H1 (cell line): ENCODE data around the gene GSG1L. TPM values are rescaled to one million over a fixed set of nuclear protein-coding genes. Genes with fewer than 3 reads are reported as not detected.

Experiments
- CTCF ChIA-PET: fragments of 300-600 bp; sonication (Branson Sonifier 250); formaldehyde crosslinking; loops from one replicate; lab custom pipeline; 2021; ENCODE audit not compliant: partially characterized antibody; lab: Charles Lee
- POLR2A ChIA-PET: fragments of 300-600 bp; sonication (Branson Sonifier 250); formaldehyde crosslinking; loops from one replicate; lab custom pipeline; 2021; ENCODE audit warnings: inconsistent platforms; ENCODE audit not compliant: partially characterized antibody; lab: Charles Lee
- DNase-seq, 2 experiments: peaks; one replicate each; pipeline versions ENCODE4 v3.0.0 to v3.0.0-alpha.2; 2010 to 2022; ENCODE audit warnings: low spot score in 2 of 2, low read depth in 1 of 2, mixed read lengths in 1 of 2
- FAIRE-seq: peaks from 2 replicates; lab custom pipeline; 2011; peaks lifted over from hg19 to GRCh38; lab: Jason Lieb, UNC
- H2AFZ ChIP-seq: 2 replicates; pipeline ENCODE4 v1.8.1; 2012; ENCODE audit warnings: low read length, inconsistent platforms
- H2AK5ac ChIP-seq: 2 replicates; pipeline ENCODE4 v1.6.1; 2013; ENCODE audit warnings: low read depth, low read length
- H2BK120ac ChIP-seq: replicated peaks from 2 replicates; pipeline ENCODE3; 2013; ENCODE audit warnings: low read depth, low read length, inconsistent platforms
- H2BK12ac ChIP-seq: 2 replicates; pipeline ENCODE4 v1.6.1; 2013; ENCODE audit warnings: low read depth, low read length
- H2BK15ac ChIP-seq: 2 replicates; pipeline ENCODE4 v1.6.1; 2013; ENCODE audit warnings: low read length
- H2BK20ac ChIP-seq: 2 replicates; pipeline ENCODE4 v1.6.1; 2013; ENCODE audit warnings: low read length
- H2BK5ac ChIP-seq: 2 replicates; pipeline ENCODE4 v1.6.1; 2013; ENCODE audit warnings: low read depth, low read length
- H3K14ac ChIP-seq: 2 replicates; pipeline ENCODE4 v1.6.1; 2013; ENCODE audit warnings: inconsistent platforms; ENCODE audit not compliant: insufficient read length
- H3K18ac ChIP-seq: 2 replicates; pipeline ENCODE4 v1.6.1; 2013; ENCODE audit warnings: low read length; ENCODE audit errors: extremely low read depth
- H3K23ac ChIP-seq: 2 replicates; pipeline ENCODE4 v1.6.1; 2013; ENCODE audit warnings: inconsistent platforms; ENCODE audit not compliant: insufficient read length
- H3K23me2 ChIP-seq: 2 replicates; pipeline ENCODE4 v1.6.1; 2013; ENCODE audit warnings: low read depth, low read length
- H3K27ac ChIP-seq: 2 replicates; pipeline ENCODE4 v1.6.1; 2011; ENCODE audit warnings: low read depth, low read length, inconsistent platforms
- H3K27me3 ChIP-seq, 4 experiments: replicated peaks in 1 of 4; 1 replicate in 1 of 4; 2 replicates in 3 of 4; pipeline versions ENCODE4 v1.6.1 to v1.8.1; 2011 to 2013; ENCODE audit warnings: low read length in 3 of 4, mild to moderate bottlenecking in 3 of 4, inconsistent platforms in 2 of 4, mixed read lengths in 2 of 4, moderate library complexity in 1 of 4; ENCODE audit not compliant: control insufficient read depth in 3 of 4, insufficient read depth in 3 of 4; ENCODE audit errors: extremely low read depth in 1 of 4
- H3K36me3 ChIP-seq, 4 experiments: 2 replicates each; pipeline versions ENCODE4 v1.6.1 to v1.8.1; 2011 to 2013; ENCODE audit warnings: mild to moderate bottlenecking in 4 of 4, low read length in 3 of 4, moderate library complexity in 2 of 4, control low read depth in 1 of 4, inconsistent platforms in 1 of 4; ENCODE audit not compliant: insufficient read depth in 4 of 4, control insufficient read depth in 2 of 4
- H3K4ac ChIP-seq: replicated peaks from 2 replicates; pipeline ENCODE3; 2013; ENCODE audit warnings: low read length, low read depth, mixed read lengths, inconsistent platforms; ENCODE audit not compliant: insufficient read length
- H3K4me1 ChIP-seq, 4 experiments: replicated peaks in 1 of 4; 1 replicate in 1 of 4; 2 replicates in 3 of 4; pipeline versions ENCODE4 v1.6.1 to v1.8.1; 2011 to 2013; ENCODE audit warnings: low read length in 3 of 4, inconsistent platforms in 2 of 4, mixed read lengths in 1 of 4; ENCODE audit not compliant: insufficient read depth in 4 of 4, control insufficient read depth in 3 of 4
- H3K4me2 ChIP-seq, 2 experiments: 2 replicates each; pipeline versions ENCODE4 v1.6.1 to v1.8.1; 2011 to 2013; ENCODE audit warnings: low read depth in 2 of 2, low read length in 2 of 2, control low read depth in 1 of 2, inconsistent platforms in 1 of 2, mild to moderate bottlenecking in 1 of 2; ENCODE audit not compliant: insufficient read depth in 1 of 2
- H3K4me3 ChIP-seq, 4 experiments: fragments of 200-600, 300-600 bp in 1 of 4; sonication (generic), shearing (Covaris generic), sonication (Bioruptor Twin) in 1 of 4; 2 replicates each; pipeline versions ENCODE4 v1.5.1 to v1.8.1; 2011 to 2016; ENCODE audit warnings: low read length in 4 of 4, low read depth in 3 of 4, control low read depth in 2 of 4, inconsistent platforms in 2 of 4, mild to moderate bottlenecking in 2 of 4, mixed read lengths in 1 of 4, moderate library complexity in 1 of 4; ENCODE audit not compliant: insufficient read depth in 2 of 4; ENCODE audit errors: extremely low read depth in 1 of 4
- H3K56ac ChIP-seq: replicated peaks from 2 replicates; pipeline ENCODE3; 2013; ENCODE audit warnings: low read depth, mild to moderate bottlenecking, mixed read lengths, low read length, inconsistent platforms; ENCODE audit not compliant: insufficient read length
- H3K79me1 ChIP-seq: 2 replicates; pipeline ENCODE4 v1.6.1; 2013; ENCODE audit warnings: low read depth, low read length, control low read depth
- H3K79me2 ChIP-seq, 2 experiments: 2 replicates each; pipeline versions ENCODE4 v1.6.1 to v1.8.1; 2012 to 2013; ENCODE audit warnings: low read length in 2 of 2, mild to moderate bottlenecking in 2 of 2, inconsistent platforms in 1 of 2; ENCODE audit not compliant: insufficient read depth in 2 of 2, control insufficient read depth in 1 of 2
- H3K9ac ChIP-seq, 4 experiments: replicated peaks in 1 of 4; 1 replicate in 1 of 4; 2 replicates in 3 of 4; pipeline versions ENCODE4 v1.6.1 to v1.8.1; 2011 to 2013; ENCODE audit warnings: low read depth in 3 of 4, low read length in 3 of 4, control low read depth in 2 of 4, mild to moderate bottlenecking in 2 of 4, moderate library complexity in 2 of 4, inconsistent platforms in 1 of 4; ENCODE audit errors: extremely low read depth in 1 of 4
- H3K9me3 ChIP-seq, 2 experiments: 2 replicates each; pipeline versions ENCODE4 v1.6.1 to v1.8.1; 2012 to 2013; ENCODE audit warnings: mild to moderate bottlenecking in 2 of 2, moderate library complexity in 2 of 2, control low read depth in 1 of 2, inconsistent platforms in 1 of 2, low read depth in 1 of 2, low read length in 1 of 2, mixed read lengths in 1 of 2; ENCODE audit not compliant: insufficient read depth in 2 of 2
- H4K20me1 ChIP-seq, 2 experiments: replicated peaks in 1 of 2; 2 replicates each; pipeline versions ENCODE3 to v1.8.1; 2011 to 2013; ENCODE audit warnings: inconsistent platforms in 2 of 2, low read length in 2 of 2, mild to moderate bottlenecking in 1 of 2; ENCODE audit not compliant: insufficient read depth in 2 of 2, control insufficient read depth in 1 of 2
- H4K5ac ChIP-seq: 2 replicates; pipeline ENCODE4 v1.6.1; 2013; ENCODE audit warnings: low read length, low read depth, mixed read lengths, inconsistent platforms; ENCODE audit not compliant: insufficient read length
- H4K8ac ChIP-seq: 2 replicates; pipeline ENCODE4 v1.8.0; 2013; ENCODE audit warnings: mild to moderate bottlenecking, moderate library complexity, low read length, inconsistent platforms; ENCODE audit not compliant: insufficient read depth; ENCODE audit errors: extremely low read depth
- H4K91ac ChIP-seq: replicated peaks from 2 replicates; pipeline ENCODE3; 2013; ENCODE audit warnings: low read length, mixed read lengths, inconsistent platforms; ENCODE audit not compliant: insufficient read length
- ASH2L ChIP-seq: fragments of 200-600, 300-600 bp; sonication (generic); IDR thresholded peaks from one replicate; pipeline ENCODE4 v1.7.1; 2017; ENCODE audit warnings: low read length
- CBX5 ChIP-seq: fragments of 300-800, 300-1000 bp; sonication (generic); IDR thresholded peaks from 2 replicates; pipeline ENCODE4 v1.7.1; 2016; ENCODE audit warnings: antibody characterized with exemption, low read length, low read depth
- CBX8 ChIP-seq: fragments of 300-800, 300-1000 bp; sonication (generic); IDR thresholded peaks from 2 replicates; pipeline ENCODE4 v1.7.1; 2016; ENCODE audit warnings: low read depth, low read length, borderline replicate concordance
- CHD1 ChIP-seq: IDR thresholded peaks from 2 replicates; pipeline ENCODE4 v1.6.1; 2012; ENCODE audit warnings: low read depth, low read length, improper control_type of control experiment
- CREB1 ChIP-seq: IDR thresholded peaks from 2 replicates; pipeline ENCODE4 v1.6.1; 2012; ENCODE audit warnings: inconsistent platforms
- GABPA ChIP-seq: IDR thresholded peaks from 2 replicates; pipeline ENCODE4 v1.6.1; 2011; ENCODE audit warnings: mild to moderate bottlenecking, low read length, moderate library complexity, borderline replicate concordance; ENCODE audit not compliant: insufficient read depth
- MAFK ChIP-seq: IDR thresholded peaks from 2 replicates; pipeline ENCODE4 v1.6.1; 2012; ENCODE audit warnings: low read depth, mild to moderate bottlenecking, improper control_type of control experiment, low read length
- PHF8 ChIP-seq: fragments of 200-600 bp; sonication (generic); conservative IDR thresholded peaks from 2 replicates; pipeline ENCODE4 v1.7.1; 2012; ENCODE audit warnings: low read depth, mild to moderate bottlenecking, inconsistent platforms, low read length, moderate library complexity
- POLR2AphosphoS5 ChIP-seq: IDR thresholded peaks from 2 replicates; pipeline ENCODE4 v1.6.1; 2011; ENCODE audit warnings: low read depth, low read length
- WGBS, 2 experiments: shearing (Covaris generic) in 1 of 2; methylation state at CpG; one replicate each; pipeline versions ENCODE4 v1.1.6 to v1.1.7; 2013 to 2015; ENCODE audit warnings: low lambda C conversion rate in 2 of 2, mixed read lengths in 2 of 2, inconsistent platforms in 1 of 2, low coverage in 1 of 2, missing lambda C conversion rate in 1 of 2; ENCODE audit not compliant: insufficient replicate concordance in 2 of 2, insufficient coverage in 1 of 2, insufficient read length in 1 of 2; ENCODE audit errors: extremely low coverage in 1 of 2, missing lambda C conversion rate in 1 of 2; 5-methylcytosine and 5-hydroxymethylcytosine counted together
- polyA plus RNA-seq, 7 experiments: library from polyadenylated mRNA; depleted of rRNA in 3 of 7; stranded (reverse) in 5 of 7; unstranded in 2 of 7; fragments of >200 nt in 5 of 7; fragments of 200-250 nt in 2 of 7; gene quantifications; 1 replicate in 5 of 7; 2 replicates in 1 of 7; 4 replicates in 1 of 7; pipeline versions ENCODE4 v1.2.1 to v1.2.3, GENCODE V29; 2011 to 2013; ENCODE audit warnings: missing spikeins in 2 of 7, mixed read lengths in 2 of 7
- total RNA-seq: library from RNA; stranded (reverse); fragmentation: NEBNext Ultra II Directional; extraction: Animal tissue kit (Norgen Biotek cat#: 25700); gene quantifications from 2 replicates; pipeline ENCODE4 v1.2.1, GENCODE V29; 2021
- TF ChIP-seq, protein P1 (sequence below): IDR thresholded peaks from 2 replicates; pipeline ENCODE4 v1.6.1; 2011; ENCODE audit warnings: low read length, improper control_type of control experiment

Gene GSG1L
- total and polyA plus RNA-seq, 2 of the 8 experiments (the other 6 are each of a cell fraction or from before 2014, with no cell fraction given), result 0.71 to 1.1 TPM

DNA sequence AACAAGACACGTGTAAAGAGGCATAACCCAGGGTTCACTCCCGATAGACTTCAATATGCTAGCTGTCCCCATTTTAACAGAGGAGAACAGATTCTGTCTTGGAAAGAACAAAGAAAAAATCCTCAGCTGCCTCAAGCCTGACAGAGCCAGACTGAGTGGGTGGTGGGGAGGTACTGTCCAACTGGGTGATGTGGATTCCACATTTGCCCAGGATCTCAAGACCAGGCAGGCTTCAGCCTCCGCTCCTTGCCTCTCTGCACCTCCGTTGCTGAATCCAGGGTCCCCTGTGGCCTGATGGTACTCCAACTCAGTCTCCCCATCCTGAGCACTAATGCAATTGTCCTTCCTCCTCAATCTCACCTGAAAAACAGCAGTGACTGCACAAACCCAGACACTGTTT is 163.8 kb downstream of the GSG1L start:
- H2AFZ ChIP-seq, result no peak overlapping the region
- no peak overlapping the region for H3K4ac ChIP-seq
- no peak overlapping the region for H3K9ac ChIP-seq
- H2BK5ac ChIP-seq, result no peak overlapping the region
- TF ChIP-seq ASH2L (no peak), POLR2AphosphoS5 (no peak), CBX8 (no peak), GABPA (no peak), CHD1 (no peak), MAFK (no peak), CBX5 (no peak), PHF8 (no peak), CREB1 (no peak)
- TF ChIP-seq, protein P1, sequence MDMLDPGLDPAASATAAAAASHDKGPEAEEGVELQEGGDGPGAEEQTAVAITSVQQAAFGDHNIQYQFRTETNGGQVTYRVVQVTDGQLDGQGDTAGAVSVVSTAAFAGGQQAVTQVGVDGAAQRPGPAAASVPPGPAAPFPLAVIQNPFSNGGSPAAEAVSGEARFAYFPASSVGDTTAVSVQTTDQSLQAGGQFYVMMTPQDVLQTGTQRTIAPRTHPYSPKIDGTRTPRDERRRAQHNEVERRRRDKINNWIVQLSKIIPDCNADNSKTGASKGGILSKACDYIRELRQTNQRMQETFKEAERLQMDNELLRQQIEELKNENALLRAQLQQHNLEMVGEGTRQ, result no peak
- H3K4me1 ChIP-seq, result no peaks in the 10 kb centered on the region
- H3K9me3 ChIP-seq, result peaks cover 0 to 4% of the 10 kb centered on the region in 2 experiments; a peak in 1 of 4 replicates
- no peak overlapping the region for H3K18ac ChIP-seq
- no peak for DNase-seq
- no peak for FAIRE-seq
- no peaks in the 10 kb centered on the region for H3K27me3 ChIP-seq
- no peaks in the 10 kb centered on the region for H3K79me2 ChIP-seq
- H3K23ac ChIP-seq, result no peak overlapping the region
- H4K8ac ChIP-seq, result peak overlapping the region; percentile 18; the same call in 1 of the 2 replicates
- H3K36me3 ChIP-seq, result no peaks in the 10 kb centered on the region
- no peak overlapping the region for H3K4me3 ChIP-seq
- H3K4me2 ChIP-seq, result no peak overlapping the region
- WGBS, 2 experiments, result 85% methylated on average over 4 of the region's 4 CpGs; no CpG with 5 or more reads in 1 of the 2 experiments
- no peaks in the 10 kb centered on the region for H3K23me2 ChIP-seq
- no peak overlapping the region for H4K5ac ChIP-seq
- H3K79me1 ChIP-seq, result no peaks in the 10 kb centered on the region
- no peak overlapping the region for H3K56ac ChIP-seq
- no peaks in the 10 kb centered on the region for H4K20me1 ChIP-seq
- no peak overlapping the region for H3K27ac ChIP-seq
- ChIA-PET CTCF (interaction anchor here (1.5 kb wide), 2 partner anchors 40 to 171 kb away, joined by 3 to 4 read pairs; no protein-coding TSS in a partner anchor), POLR2A (no interaction called here)
- no peak overlapping the region for H2BK120ac ChIP-seq
- no peak overlapping the region for H2AK5ac ChIP-seq
- H3K14ac ChIP-seq, result no peak overlapping the region
- no peak overlapping the region for H4K91ac ChIP-seq
- H2BK12ac ChIP-seq, result 0 out of 2 replicates have a peak overlapping the region, but pooled peaks have one; percentile 50
- no peak overlapping the region for H2BK20ac ChIP-seq
- no peak overlapping the region for H2BK15ac ChIP-seq
